ENCODE results near the gene PPFIA4. TPM values are rescaled to one million over a fixed set of nuclear protein-coding genes. Genes with fewer than 3 reads are reported as not detected.
A peak's percentile ranks its signal among the peaks of the same experiment; 100 is the strongest.

PPFIA4 gene
- total and polyA plus RNA-seq, 9 of the 15 experiments (the other 6 are each of a cell fraction or from before 2014, with no cell fraction given), result 0.07 to 12.0 (median 0.70) TPM

DNA sequence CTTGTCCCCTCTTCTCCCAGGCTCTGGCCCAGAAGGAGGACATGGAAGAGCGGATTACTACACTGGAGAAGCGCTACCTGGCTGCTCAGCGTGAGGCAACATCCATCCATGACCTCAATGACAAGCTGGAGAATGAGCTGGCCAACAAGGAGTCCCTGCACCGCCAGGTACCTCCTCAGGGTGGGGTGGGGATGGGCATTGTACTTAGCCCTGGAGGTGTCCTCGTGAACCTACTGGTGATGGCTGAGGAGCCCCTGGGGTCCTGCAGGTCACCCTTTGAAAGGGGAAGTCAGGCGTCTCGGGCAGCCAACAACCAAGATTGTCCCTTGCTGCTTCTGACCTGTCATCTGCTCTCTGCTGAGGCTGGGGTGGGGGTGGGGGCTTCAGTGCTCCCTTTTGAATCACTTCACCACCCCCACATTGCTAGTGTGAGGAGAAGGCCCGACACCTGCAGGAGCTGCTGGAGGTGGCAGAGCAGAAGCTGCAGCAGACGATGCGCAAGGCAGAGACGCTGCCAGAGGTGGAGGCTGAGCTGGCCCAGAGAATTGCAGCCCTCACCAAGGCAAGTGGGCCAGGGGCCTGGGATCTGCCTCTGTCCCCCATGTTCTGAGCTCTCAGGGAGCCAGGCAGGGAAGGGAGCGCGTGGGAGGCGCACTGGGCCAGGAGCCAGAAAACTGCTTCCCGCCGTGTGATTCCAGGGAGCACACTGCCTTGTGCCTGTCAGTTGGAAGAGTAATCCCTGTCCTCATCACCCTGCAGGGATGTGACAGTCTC lies 19.7 kb downstream of the PPFIA4 start:
- H3K79me2 ChIP-seq (ENCODE audit: control insufficient read depth, insufficient read depth, low read length), result no peaks in the 10 kb centered on the region
- H3K4me2 ChIP-seq (ENCODE audit: insufficient read depth, low read length), result no peak overlapping the region
- CTCF ChIA-PET (ENCODE audit: low intra/inter-chr PET ratio), result no interaction called here
- ATAC-seq, result no peak
- TF ChIP-seq TBP (optimal IDR thresholded peaks at IDR 0.05; ENCODE audit: low read depth, low read length) (no peak), EGR1 (conservative IDR thresholded peaks at IDR 0.05) (peak; percentile 48), NFIC (IDR thresholded peaks at IDR 0.05) (peak; percentile 63), PPARD (CRISPR knock-in tag; IDR thresholded peaks at IDR 0.05) (no peak)
- WGBS (ENCODE audit: insufficient coverage, low coverage, missing lambda C conversion rate), result 8% methylated on average over 16 of the region's 16 CpGs
- H3K27me3 ChIP-seq (ENCODE audit: control insufficient read depth in 2 of 2, insufficient read depth in 2 of 2, low read length in 2 of 2), result peaks cover 63 to 89% of the 10 kb centered on the region in 2 experiments
- peaks cover 0 to 19% of the 10 kb centered on the region in 2 experiments; a peak in 3 of 5 replicates for H3K4me1 ChIP-seq (replicated peaks in 1 of 2; ENCODE audit: control insufficient read depth in 2 of 2, insufficient read depth in 2 of 2, low read length in 2 of 2)
- H3K27ac ChIP-seq (ENCODE audit: extremely low read depth, low read depth, low read length), result no peak overlapping the region
- peaks cover 2% of the 10 kb centered on the region for H3K9me1 ChIP-seq (ENCODE audit: control insufficient read depth, insufficient read depth, low read length)
- intact Hi-C loops (cut with micrococcal nuclease) (no loop called here), in situ Hi-C loops (cut with MboI) (no loop called here)
- POLR2A ChIA-PET, result interaction anchor here (0.6 to 1.7 kb wide), 5 partner anchors 10 to 81 kb away, joined by 3 to 8 read pairs (median 3); partner anchors contain the start of genes ADORA1 and TMEM183A
- no peak for FAIRE-seq
- no peak for DNase-seq (ENCODE audit: extremely low read depth in 1 of 4, low spot score in 3 of 4)
- H3K4me3 ChIP-seq, result no peak overlapping the region
- no peaks in the 10 kb centered on the region for H3K36me3 ChIP-seq (ENCODE audit: control insufficient read depth, insufficient read depth, low read length)
- no peak overlapping the region for H2AFZ ChIP-seq (ENCODE audit: low read depth, low read length)
- H4K20me1 ChIP-seq (replicated peaks; ENCODE audit: control insufficient read depth, insufficient read depth, low read length), result peaks cover 37% of the 10 kb centered on the region
- H3K9me3 ChIP-seq (replicated peaks; ENCODE audit: control insufficient read depth, insufficient read depth, low read depth, low read length), result no peaks in the 10 kb centered on the region
- H3K9ac ChIP-seq (ENCODE audit: insufficient read depth in 1 of 2, low read depth in 2 of 2, low read length in 2 of 2), result peak overlapping the region in 1 of 2 experiments; percentile 55; a peak in 1 of 4 replicates
- BruUV-seq (replicated peaks), result no TSS peak
